ENCODE results near the gene PHF12.

Gene PHF12

DNA sequence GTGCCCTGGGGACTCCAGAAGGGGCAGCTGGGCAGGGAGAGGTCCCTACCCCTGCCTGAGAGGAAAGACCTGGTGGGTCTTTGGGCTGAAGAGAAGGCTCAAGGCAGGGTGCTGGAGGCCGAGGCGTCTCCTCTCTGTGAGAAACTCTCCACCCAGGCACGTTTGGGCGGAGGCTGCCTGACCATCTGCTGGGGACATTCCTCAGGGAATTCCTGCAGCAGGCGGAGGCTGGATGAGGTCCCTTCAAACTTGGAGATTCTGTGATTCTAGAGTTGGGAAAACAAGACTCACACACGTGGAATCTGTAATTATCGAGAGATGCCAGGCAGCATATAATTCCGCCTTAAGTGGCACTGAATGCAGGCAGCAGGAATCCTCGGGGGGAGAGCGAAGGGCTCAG is 21.1 kb upstream of the PHF12 start:
- TF ChIP-seq, protein P1, sequence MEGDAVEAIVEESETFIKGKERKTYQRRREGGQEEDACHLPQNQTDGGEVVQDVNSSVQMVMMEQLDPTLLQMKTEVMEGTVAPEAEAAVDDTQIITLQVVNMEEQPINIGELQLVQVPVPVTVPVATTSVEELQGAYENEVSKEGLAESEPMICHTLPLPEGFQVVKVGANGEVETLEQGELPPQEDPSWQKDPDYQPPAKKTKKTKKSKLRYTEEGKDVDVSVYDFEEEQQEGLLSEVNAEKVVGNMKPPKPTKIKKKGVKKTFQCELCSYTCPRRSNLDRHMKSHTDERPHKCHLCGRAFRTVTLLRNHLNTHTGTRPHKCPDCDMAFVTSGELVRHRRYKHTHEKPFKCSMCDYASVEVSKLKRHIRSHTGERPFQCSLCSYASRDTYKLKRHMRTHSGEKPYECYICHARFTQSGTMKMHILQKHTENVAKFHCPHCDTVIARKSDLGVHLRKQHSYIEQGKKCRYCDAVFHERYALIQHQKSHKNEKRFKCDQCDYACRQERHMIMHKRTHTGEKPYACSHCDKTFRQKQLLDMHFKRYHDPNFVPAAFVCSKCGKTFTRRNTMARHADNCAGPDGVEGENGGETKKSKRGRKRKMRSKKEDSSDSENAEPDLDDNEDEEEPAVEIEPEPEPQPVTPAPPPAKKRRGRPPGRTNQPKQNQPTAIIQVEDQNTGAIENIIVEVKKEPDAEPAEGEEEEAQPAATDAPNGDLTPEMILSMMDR (IDR thresholded peaks at IDR 0.05) = no peak

DNA sequence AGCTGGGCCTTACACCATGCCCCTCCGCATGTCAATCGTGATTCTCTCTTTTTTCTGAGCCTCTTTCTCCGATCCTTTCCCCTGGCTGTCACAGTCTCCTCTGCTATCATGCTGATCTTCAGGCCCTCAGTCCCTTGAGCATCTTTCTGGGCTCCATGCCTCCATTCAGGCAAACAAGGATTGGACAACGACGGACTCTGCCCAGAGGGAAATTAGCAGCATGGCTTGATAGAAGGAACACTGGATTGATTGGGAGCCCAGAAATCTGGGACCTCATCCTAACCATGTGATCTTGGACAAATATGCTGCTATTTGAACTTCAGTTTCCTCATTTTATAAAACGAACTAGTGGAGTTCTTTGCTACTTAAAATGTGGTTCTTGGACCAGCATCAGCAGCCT is 19.6 kb upstream of the PHF12 start:
- TF ChIP-seq, protein P1 (IDR thresholded peaks at IDR 0.05) = no peak

DNA sequence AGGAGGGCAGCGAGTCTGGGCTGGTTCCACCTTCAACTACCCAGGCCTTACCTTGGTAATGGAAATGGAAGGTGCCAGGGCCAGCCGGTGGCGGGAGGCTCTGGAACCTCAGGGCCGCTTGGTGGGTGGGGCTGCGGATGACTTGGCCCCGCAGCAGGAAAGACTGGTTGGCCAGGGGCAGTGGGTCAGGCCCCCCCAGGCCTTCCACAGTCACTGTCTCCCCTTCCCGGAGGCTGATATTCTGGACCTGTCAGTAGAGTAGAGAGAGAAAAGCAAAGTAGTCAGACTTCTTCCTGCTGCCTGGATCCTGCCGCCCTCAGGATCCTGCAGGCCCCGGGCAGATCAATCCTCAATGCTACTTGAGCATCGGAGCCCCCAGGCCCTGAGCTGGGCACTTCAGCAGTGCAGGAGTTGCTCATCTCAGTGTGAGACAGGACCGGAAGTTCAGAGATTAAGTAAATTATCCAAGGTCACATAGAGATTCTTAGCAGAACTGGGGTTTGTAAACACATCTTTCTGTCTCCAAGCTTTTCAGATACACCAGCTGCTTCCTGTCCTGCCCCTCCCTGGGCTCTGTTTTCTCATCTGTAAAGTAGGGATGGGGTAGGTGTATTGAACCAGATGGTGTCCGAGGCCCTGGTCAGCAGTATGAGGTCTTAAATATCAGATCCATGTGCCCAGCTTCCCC is 18.5 kb upstream of the PHF12 start:
- TF ChIP-seq, protein P1 (IDR thresholded peaks at IDR 0.05) = no peak

DNA sequence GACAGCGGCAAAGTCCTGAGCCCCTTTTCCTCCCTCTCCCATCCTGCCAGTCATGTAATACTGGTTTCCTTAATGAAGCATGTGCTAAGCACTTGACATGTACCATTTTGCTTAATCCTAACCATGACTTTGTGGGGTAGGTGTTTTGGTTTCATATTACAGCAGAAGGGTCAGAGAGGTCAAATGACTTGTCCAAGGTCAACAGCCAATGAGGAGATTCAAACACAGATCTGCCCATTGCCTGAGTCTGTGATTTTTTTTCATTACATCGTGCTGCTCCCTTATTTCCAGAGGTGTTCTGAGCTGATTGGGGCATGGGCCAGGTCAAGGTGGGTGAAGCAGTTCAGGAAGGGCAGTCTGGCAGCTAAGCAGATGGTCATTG is 17.6 kb upstream of the PHF12 start:
- TF ChIP-seq, protein P1 (IDR thresholded peaks at IDR 0.05) = no peak

DNA sequence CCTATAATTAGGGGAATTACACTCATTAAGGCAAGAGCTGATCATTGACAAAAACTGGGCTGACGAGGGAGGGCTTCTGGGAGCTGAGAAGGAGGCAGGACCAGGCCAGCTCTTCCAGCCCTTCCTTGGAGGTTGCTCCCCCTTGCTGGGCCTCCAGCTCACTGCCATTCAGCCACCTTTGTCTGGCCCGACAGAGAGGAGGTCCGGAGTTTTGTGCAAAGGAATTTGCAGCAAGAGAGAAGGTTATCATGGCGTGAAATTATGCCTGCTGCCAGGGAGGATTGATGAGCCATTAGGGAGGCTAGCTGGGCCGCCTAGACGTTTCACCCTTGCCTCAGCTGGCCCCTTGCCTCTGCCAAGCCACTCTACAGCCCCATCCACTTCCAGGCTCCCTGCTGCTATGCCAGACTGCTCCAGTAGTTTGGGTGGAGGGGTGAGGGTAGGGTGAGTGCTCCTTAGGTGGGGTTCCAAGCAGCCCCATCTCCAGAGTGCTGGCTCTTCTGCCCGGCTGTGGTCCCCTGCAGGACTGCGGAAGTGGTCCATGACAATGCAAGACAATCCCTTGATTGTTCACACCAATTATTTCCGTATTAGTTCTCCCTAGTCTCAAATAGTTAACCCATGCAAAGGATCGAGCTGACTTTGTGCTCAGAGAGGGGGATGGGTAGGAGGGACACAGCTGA is 17.1 kb upstream of the PHF12 start:
- TF ChIP-seq, protein P1 (IDR thresholded peaks at IDR 0.05) = no peak

DNA sequence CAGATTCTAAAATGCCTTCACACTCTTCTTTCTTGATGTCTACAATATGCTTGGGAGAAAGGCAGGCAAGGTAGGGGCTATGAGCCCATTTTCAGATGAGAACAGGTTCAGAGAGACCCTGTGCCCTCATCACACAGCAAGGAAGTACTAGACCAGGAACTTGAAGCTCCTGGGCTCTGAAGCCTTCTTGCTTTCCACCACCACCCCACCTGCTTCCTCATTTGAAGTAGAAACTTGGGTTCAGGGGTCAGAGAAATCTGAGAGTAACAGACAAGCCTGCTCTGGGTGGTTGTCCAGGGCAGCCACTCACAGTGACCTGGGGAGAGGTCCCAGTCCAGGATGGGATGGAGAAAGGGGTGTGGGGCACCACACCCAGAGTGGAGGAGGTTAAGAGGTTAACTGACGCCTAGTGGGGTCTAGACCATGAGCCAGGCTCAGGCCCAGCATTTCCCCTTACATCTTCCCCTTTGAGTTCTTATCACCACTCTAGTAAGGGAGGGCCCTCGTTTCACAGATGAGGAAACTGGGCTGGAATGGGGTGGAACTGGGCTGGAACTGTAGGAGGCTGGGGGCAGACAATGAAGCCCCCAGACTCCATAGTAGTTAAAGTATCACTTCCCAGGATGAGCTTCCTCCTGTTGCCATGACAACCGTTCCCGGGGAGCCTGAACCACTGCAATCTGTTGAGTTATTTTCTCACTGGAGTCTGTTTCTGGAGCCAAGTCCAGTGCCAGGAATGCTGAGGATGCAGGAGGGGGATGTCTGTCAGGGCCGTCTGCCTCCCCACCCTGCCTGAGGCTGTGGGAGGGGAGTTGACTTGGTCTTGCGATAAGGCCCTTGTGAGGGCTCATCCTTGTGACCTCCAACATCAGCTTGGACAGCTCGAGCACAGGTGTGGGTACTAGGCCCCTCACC is 16.2 kb upstream of the PHF12 start:
- TF ChIP-seq, protein P1 (IDR thresholded peaks at IDR 0.05) = no peak

DNA sequence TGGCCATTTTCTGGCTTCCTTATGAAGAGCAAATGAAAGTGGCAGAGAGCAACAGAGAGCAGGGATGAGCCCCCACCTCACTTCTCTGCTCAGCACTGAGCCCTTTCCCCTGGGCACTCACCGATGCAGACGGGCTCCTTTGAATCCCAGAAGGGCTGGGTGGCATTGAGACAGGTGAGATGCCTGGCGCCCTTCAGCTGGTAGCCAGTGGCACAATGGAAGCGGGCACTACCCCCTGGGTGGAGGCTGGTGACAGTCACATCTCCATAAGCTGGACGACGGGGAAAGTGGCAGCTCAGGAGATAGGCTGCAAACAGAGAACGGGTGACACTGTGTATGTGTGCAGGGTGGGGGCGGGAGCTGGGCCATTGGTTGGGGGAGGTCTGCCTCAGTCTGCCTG is 12.5 kb upstream of the PHF12 start:
- TF ChIP-seq, protein P1 (IDR thresholded peaks at IDR 0.05) = no peak

All from LNCAP (cell line).